Measurements from ENCODE around the gene ABCB1. TPM values are rescaled to one million over a fixed set of nuclear protein-coding genes. Genes with fewer than 3 reads are reported as not detected.
"Not testable (repeated sequence)": the region's sequence is repeated elsewhere in the genome, so short reads cannot be mapped to it uniquely, and the experiment has no call there.

The ABCB1 gene
- total RNA-seq, 1 donor: not detected

- H3K9me3 ChIP-seq (ENCODE audit: low read depth, low read length); DNase-seq (ENCODE audit: insufficient read length, low spot score, missing footprints); H2AFZ ChIP-seq (ENCODE audit: low read length); H4K20me1 ChIP-seq (ENCODE audit: insufficient read depth, low read length); H3K36me3 ChIP-seq (ENCODE audit: insufficient read depth, low read length); H3K27me3 ChIP-seq (ENCODE audit: insufficient read depth, low read length); H3K4me1 ChIP-seq (ENCODE audit: insufficient read depth, low read length); H3K4me3 ChIP-seq (ENCODE audit: insufficient read depth, low read length); H3K4me2 ChIP-seq (ENCODE audit: insufficient read depth, low read length); H3K79me2 ChIP-seq (ENCODE audit: insufficient read depth, low read length); H3K27ac ChIP-seq (ENCODE audit: low read depth, low read length): not testable (repeated sequence)
Measured at GRCh38 chr7:87464830-87465533, 135.7 kb downstream of the ABCB1 start.

GRCh38 chr7:87463982-87464381, 136.7 kb downstream of the ABCB1 start:
- H3K4me1 ChIP-seq (ENCODE audit: insufficient read depth, low read length): no peaks in the 10 kb centered on the region

DNA sequence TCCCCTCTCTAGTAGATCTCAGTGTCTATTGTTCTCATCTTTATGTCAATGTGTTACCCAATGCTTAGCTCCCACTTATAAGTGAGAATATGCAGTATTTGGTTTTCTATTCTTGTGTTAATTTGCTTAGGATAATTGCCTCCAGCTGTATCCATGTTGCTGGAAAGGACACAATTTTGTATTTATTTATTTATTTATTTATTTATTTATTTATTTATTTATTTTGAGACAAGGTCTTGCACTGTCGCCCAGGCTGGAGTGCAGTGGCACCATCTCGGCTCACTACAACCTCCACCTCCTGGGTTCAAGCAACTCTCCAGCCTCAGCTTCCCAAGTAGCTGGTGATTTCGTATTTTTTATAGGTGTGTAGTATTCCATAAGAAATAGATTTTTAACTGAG, 140.2 kb downstream of the ABCB1 start:
- H4K20me1 ChIP-seq (ENCODE audit: insufficient read depth, low read length); H3K27me3 ChIP-seq (ENCODE audit: insufficient read depth, low read length); H3K9me3 ChIP-seq (ENCODE audit: low read depth, low read length); H3K4me2 ChIP-seq (ENCODE audit: insufficient read depth, low read length); DNase-seq (ENCODE audit: insufficient read length, low spot score, missing footprints); H2AFZ ChIP-seq (ENCODE audit: low read length); H3K27ac ChIP-seq (ENCODE audit: low read depth, low read length); H3K79me2 ChIP-seq (ENCODE audit: insufficient read depth, low read length); H3K4me1 ChIP-seq (ENCODE audit: insufficient read depth, low read length); H3K36me3 ChIP-seq (ENCODE audit: insufficient read depth, low read length); H3K4me3 ChIP-seq (ENCODE audit: insufficient read depth, low read length): not testable (repeated sequence)

More at GRCh38 chr7:87463982-87464381, 136.7 kb downstream of the ABCB1 start:
- no peaks in the 10 kb centered on the region for H4K20me1 ChIP-seq (ENCODE audit: insufficient read depth, low read length)
- H3K27ac ChIP-seq (ENCODE audit: low read depth, low read length): no peak overlapping the region
- H3K36me3 ChIP-seq (ENCODE audit: insufficient read depth, low read length): no peaks in the 10 kb centered on the region
- no peak overlapping the region for H3K4me3 ChIP-seq (ENCODE audit: insufficient read depth, low read length)
- no peak overlapping the region for H2AFZ ChIP-seq (ENCODE audit: low read length)
- no peak for DNase-seq (ENCODE audit: insufficient read length, low spot score, missing footprints)
- H3K9me3 ChIP-seq (ENCODE audit: low read depth, low read length): no peaks in the 10 kb centered on the region
- no peaks in the 10 kb centered on the region for H3K79me2 ChIP-seq (ENCODE audit: insufficient read depth, low read length)
- H3K4me2 ChIP-seq (ENCODE audit: insufficient read depth, low read length): no peak overlapping the region
- no peak for TF ChIP-seq CTCF (IDR thresholded peaks at IDR 0.05; ENCODE audit: extremely low read depth, low read depth, low read length)
- H3K27me3 ChIP-seq (ENCODE audit: insufficient read depth, low read length): no peaks in the 10 kb centered on the region

GRCh38 chr7:87459941-87460340, 140.7 kb downstream of the ABCB1 start:
- Histone ChIP-seq H3K27ac (ENCODE audit: low read depth, low read length) (no peak overlapping the region), H3K9me3 (ENCODE audit: low read depth, low read length) (no peaks in the 10 kb centered on the region), H2AFZ (ENCODE audit: low read length) (no peak overlapping the region), H3K79me2 (ENCODE audit: insufficient read depth, low read length) (no peaks in the 10 kb centered on the region), H3K4me1 (ENCODE audit: insufficient read depth, low read length) (no peaks in the 10 kb centered on the region), H3K27me3 (ENCODE audit: insufficient read depth, low read length) (no peaks in the 10 kb centered on the region), H4K20me1 (ENCODE audit: insufficient read depth, low read length) (no peaks in the 10 kb centered on the region), H3K36me3 (ENCODE audit: insufficient read depth, low read length) (no peaks in the 10 kb centered on the region), H3K4me3 (ENCODE audit: insufficient read depth, low read length) (no peak overlapping the region), H3K4me2 (ENCODE audit: insufficient read depth, low read length) (no peak overlapping the region)
- TF ChIP-seq CTCF (IDR thresholded peaks at IDR 0.05; ENCODE audit: extremely low read depth, low read depth, low read length): no peak
- no peak for DNase-seq (ENCODE audit: insufficient read length, low spot score, missing footprints)

DNA sequence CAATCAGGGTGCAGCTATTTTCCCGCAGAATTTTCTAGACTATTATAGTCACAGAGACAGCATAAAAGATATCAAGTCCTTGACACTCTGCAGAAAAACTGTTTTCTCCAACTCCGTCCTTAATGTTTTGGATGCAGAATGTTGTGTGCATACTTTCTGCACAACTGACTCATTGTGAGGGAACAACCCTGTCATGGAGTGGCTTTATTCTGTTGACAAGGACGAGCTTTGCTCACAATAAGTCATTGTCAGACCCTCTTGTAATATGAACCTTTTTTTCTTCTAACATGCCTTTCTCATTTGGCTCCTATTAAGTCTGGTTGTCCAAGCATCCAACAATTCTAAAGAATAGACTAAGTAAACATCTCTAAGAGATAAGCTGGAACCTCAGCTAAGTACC, 142.5 kb downstream of the ABCB1 start:
- Histone ChIP-seq H3K36me3 (ENCODE audit: insufficient read depth, low read length) (no peaks in the 10 kb centered on the region), H3K27me3 (ENCODE audit: insufficient read depth, low read length) (no peaks in the 10 kb centered on the region), H3K9me3 (ENCODE audit: low read depth, low read length) (no peaks in the 10 kb centered on the region), H2AFZ (ENCODE audit: low read length) (no peak overlapping the region), H3K4me2 (ENCODE audit: insufficient read depth, low read length) (no peak overlapping the region), H3K4me1 (ENCODE audit: insufficient read depth, low read length) (no peaks in the 10 kb centered on the region), H3K79me2 (ENCODE audit: insufficient read depth, low read length) (no peaks in the 10 kb centered on the region), H3K4me3 (ENCODE audit: insufficient read depth, low read length) (no peak overlapping the region), H4K20me1 (ENCODE audit: insufficient read depth, low read length) (no peaks in the 10 kb centered on the region), H3K27ac (ENCODE audit: low read depth, low read length) (no peak overlapping the region)
- no peak for DNase-seq (ENCODE audit: insufficient read length, low spot score, missing footprints)
- TF ChIP-seq CTCF (IDR thresholded peaks at IDR 0.05; ENCODE audit: extremely low read depth, low read depth, low read length): no peak

Data from osteoblast (primary cell).